ENCODE data around the gene DOCK1.
A peak's percentile ranks its signal among the peaks of the same experiment; 100 is the strongest.

Gene DOCK1

GRCh38 chr10:127391875-127392274 is 486.6 kb downstream of the DOCK1 start:
- no peak for TF ChIP-seq CTCF (conservative IDR thresholded peaks at IDR 0.05; ENCODE audit: low read depth, low read length)
- H3K4me3 ChIP-seq (ENCODE audit: low read depth, low read length), result no peak overlapping the region
- DNase-seq (ENCODE audit: low read depth), result no peak

GRCh38 chr10:127392351-127393235 is 487.4 kb downstream of the DOCK1 start:
- no peak for TF ChIP-seq CTCF (conservative IDR thresholded peaks at IDR 0.05; ENCODE audit: low read depth, low read length)

GRCh38 chr10:127398140-127398970 is 493.1 kb downstream of the DOCK1 start:
- DNase-seq (ENCODE audit: low read depth), result peak; percentile 59
- no peak overlapping the region for H3K4me3 ChIP-seq (ENCODE audit: low read depth, low read length)
- TF ChIP-seq CTCF (conservative IDR thresholded peaks at IDR 0.05; ENCODE audit: low read depth, low read length), result no peak

More at GRCh38 chr10:127392351-127393235, 487.4 kb downstream of the DOCK1 start:
- H3K4me3 ChIP-seq (ENCODE audit: low read depth, low read length), result no peak overlapping the region
- peak; percentile 15 for DNase-seq (ENCODE audit: low read depth)

- DNase-seq (ENCODE audit: low read depth), result no peak
- H3K4me3 ChIP-seq (ENCODE audit: low read depth, low read length), result no peak overlapping the region
- TF ChIP-seq CTCF (conservative IDR thresholded peaks at IDR 0.05; ENCODE audit: low read depth, low read length), result no peak
These were observed 493.7 kb downstream of the DOCK1 start for GRCh38 chr10:127398971-127399365.

- TF ChIP-seq CTCF (conservative IDR thresholded peaks at IDR 0.05; ENCODE audit: low read depth, low read length), result no peak
- no peak overlapping the region for H3K4me3 ChIP-seq (ENCODE audit: low read depth, low read length)
- no peak for DNase-seq (ENCODE audit: low read depth)
These were observed 494.4 kb downstream of the DOCK1 start for GRCh38 chr10:127399668-127400067.

- no peak for DNase-seq (ENCODE audit: low read depth)
- no peak overlapping the region for H3K4me3 ChIP-seq (ENCODE audit: low read depth, low read length)
- no peak for TF ChIP-seq CTCF (conservative IDR thresholded peaks at IDR 0.05; ENCODE audit: low read depth, low read length)
These were observed 495.0 kb downstream of the DOCK1 start for GRCh38 chr10:127400216-127400615.

All from choroid plexus epithelial cell (primary cell).